GM21515 (cell line): Measurements from ENCODE around the gene YPEL1.
"Not testable (repeated sequence)": the region's sequence is repeated elsewhere in the genome, so short reads cannot be mapped to it uniquely, and the experiment has no call there.

Experiments used
- ATAC-seq: cut with Tn5 transposase; IDR thresholded peaks from one replicate; pipeline ENCODE4 v1.9.1; 2021; ENCODE audit not compliant: unreplicated experiment

The YPEL1 gene

GRCh38 chr22:21754523-21754922 is 18.9 kb upstream of the YPEL1 start:
- no peak for ATAC-seq

DNA sequence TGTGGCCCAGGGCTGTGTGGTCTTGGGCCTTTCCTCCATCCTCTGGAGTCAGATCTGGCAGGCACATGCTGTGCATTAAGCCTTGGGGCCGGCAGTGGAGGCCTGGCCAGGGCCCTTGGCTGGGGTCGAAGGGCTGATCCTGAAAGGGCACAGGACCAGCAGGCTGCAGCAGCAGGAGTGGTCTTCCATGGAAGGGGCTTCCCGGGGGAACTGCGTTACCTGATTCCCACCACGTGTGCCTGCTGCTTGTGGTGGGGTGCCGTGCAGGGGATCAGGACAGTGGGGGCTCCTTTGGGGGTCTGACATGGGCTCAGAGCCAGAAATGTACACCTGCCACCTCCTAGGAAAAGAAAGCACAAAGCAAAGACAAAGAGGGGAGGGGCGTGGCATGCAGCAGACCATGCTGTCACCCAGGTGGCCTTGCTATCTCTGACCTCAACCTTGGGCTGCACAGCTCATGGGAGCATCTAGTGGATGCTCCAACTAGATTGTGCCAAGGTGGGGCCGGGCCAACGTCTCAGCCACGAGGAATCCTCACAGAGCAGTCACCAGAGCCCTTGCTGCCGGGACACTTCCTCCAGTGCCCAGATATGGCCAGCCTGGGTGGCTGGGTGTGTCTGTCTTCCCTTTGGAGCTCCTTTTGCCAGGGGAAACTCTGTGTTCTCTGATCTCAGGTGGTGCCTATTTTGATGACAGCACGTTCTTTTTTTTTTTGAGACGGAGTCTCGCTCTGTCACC is 17.9 kb upstream of the YPEL1 start:
- no peak for ATAC-seq

GRCh38 chr22:21752276-21752675 is 16.7 kb upstream of the YPEL1 start:
- no peak for ATAC-seq

DNA sequence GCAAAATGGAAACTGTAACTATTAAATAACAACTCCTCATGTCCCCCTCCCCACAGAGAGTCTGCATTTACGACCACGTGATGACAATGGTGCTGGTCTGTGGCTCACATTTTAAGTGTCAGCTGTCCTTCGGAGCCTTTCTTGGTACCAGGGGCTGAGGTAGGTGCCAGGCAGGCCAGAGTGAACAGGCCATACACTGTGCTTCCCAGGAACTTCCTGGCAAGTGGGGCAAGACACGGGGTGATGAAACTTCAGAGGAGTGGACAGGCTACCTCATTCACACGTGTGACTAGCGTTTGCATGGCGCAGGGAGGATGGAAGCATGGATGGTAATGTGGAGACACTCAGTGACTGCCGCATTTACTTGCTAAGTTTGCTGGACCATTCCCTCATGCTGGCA is 10.4 kb upstream of the YPEL1 start:
- ATAC-seq, result no peak

DNA sequence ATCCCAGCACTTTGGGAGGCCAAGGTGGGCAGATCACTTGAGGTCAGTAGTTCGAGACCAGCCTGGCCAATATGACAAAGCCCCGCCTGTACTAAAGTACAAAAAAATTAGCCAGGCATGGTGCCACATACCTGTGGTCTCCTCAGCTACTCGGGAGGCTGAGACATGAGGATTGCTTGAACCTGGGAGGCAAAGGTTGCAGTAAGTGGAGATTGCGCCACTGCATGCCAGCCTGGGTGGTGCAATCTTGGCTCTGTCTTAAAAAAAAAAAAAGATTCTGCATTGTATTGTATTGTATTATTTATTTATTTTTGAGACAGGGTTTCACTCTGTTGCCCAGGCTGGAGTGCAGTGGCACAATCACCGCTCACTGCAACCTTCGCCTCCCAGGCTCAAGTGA is 9.3 kb upstream of the YPEL1 start:
- not testable (repeated sequence) for ATAC-seq

DNA sequence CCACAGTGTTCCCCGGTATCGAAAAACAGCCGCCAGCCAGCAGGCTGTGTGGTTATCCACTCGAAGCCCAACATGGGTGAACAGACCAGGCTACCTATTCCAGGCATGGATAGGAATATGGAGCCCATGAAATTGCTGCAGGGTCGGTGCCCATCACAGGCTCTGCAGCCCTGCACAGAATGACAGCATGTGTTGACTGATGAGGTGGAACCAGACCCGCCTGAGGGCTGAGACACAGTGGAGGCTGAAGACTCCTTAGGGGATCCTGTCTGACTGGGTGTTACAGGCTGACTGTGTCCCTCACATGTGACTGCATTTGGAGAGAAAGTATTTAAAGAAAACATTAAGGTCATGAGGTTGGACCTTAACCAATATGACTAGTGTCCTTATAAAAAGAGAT is 6.2 kb upstream of the YPEL1 start:
- no peak for ATAC-seq

DNA sequence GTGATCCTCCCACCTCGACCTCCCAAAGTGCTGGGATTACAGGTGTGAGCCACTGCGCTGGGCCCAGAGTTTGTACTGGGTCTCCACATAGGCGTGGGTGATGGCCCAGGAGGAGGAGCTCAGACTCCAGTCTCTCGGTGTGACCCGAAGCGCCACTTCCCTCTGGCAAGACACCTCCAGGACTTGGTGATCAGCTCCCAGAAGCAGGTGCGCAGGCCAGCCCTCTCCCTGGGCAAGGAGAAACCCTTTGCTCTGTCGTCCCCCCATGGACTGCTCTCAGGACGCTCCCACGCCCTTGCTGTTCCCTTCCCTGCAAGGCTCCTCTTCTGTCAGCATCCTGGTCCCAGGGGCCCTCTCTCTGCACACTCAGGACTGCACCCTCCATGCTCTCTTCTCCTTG is 5.5 kb upstream of the YPEL1 start:
- no peak for ATAC-seq

- ATAC-seq, result no peak
Observed at GRCh38 chr22:21739828-21740377, 4.3 kb upstream of the YPEL1 start.

GRCh38 chr22:21738966-21739365 is 3.4 kb upstream of the YPEL1 start:
- no peak for ATAC-seq

DNA sequence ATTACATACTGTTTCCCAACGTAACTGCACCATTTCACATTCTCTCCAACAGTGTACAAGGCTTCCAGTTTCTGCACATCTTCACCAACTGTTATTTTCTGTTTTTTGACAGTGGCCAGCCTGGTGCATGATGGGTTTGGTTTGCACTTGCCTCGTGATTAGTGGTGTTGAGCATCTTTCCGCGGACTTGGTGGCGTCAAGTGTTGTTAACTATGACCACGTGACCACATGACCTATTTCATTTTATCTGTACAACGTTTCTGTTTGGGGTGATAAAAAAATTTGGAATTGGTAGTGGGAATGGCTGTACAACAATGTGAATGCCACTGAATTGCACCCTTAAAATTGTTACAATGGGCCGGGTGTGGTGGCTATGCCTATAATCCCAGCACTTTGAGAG is 2.5 kb upstream of the YPEL1 start:
- ATAC-seq, result no peak

GRCh38 chr22:21736948-21737347 is 1.4 kb upstream of the YPEL1 start:
- ATAC-seq, result no peak

- ATAC-seq, result peak; percentile 5
Observed at GRCh38 chr22:21736084-21736642, 569 bp upstream of the YPEL1 start.

DNA sequence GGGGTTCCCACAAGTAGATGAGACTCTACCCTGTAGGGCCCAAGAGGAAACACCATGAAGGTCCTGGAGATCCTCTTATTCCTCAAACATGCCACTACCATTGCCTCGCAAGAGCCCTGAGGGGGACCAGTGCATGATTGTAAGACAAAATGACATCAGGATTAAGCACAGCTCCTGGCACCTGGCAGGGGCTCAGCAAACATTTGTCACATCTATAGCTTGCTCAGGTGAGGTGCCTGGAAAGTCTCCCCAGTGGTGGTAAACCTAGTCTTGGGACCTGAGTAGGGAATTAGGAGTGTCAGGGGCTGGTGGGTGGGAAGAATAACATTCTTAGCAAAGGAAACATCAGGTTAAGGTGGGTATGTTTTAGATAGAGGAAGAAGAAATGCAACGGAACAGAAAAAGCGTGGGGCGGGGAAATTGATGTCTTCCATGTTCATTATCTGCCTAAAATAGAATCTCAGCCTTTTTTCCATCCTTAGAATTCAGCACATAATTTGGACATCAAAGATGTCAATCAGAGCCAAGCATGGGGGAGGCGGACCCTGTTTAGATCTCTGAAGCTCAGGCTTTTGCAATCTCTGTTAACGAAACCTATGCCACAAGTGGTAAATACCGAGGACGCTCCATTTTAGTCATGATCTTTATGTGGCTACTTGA is 924 bp downstream of the YPEL1 start:
- no peak for ATAC-seq

DNA sequence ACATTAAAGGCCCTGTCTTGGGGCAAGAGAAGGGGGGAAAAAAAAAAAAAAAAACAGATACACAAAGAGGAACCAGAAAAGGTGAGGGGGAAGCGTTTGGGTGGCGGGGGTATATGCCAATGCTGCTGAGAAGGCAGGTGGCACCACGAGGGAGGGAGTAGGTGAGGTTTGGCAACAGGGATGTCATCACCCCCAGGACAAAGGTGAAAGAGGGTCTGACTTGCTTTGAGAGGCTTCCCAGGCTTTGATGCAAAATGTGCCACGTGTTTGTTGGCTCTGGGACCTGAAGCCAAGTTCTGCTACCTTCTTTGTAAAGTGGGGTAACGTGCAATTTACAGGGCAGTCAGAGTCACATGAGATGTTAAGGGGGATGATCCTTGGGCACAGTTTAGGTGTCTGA is 4.1 kb downstream of the YPEL1 start:
- no peak for ATAC-seq

DNA sequence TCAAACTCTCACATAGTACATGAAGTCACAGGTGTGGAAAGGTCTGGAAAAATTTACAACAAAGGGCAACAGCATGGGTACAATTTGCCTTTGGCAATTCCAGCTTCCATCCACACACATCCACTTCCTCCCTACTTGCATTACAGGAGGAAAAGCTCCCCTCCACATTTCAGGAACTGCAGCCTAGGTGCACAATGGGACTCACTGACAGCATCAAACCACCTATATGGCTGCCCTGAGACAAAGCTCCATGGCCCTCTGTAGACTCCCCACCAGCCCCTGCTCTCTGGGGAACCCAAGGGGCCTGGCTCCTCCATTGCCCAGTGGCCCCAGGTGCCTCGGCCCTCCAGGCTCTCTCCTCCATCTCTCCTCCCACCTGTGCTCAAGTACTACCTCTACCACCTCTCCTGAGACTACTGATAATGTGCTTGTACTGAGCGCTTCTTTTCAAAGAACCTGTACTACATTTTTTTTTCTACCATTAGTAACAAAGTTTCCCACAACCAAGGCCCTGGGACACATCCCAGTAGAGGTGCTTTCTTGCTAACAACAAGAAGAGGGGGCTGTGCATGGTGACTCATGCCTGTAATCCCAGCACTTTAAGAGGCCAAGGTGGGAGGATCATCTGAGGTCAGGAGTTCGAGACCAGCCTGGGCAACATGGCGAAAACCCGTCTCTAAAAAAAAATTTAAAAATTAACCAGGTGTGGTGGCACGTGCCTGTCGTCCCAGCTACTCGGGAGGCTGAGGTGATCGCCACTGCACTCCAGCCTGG is 4.9 kb downstream of the YPEL1 start:
- ATAC-seq, result no peak

GRCh38 chr22:21729184-21729583 is 6.4 kb downstream of the YPEL1 start:
- ATAC-seq, result not testable (repeated sequence)

- no peak for ATAC-seq
Observed at GRCh38 chr22:21728270-21728669, 7.3 kb downstream of the YPEL1 start.

- ATAC-seq, result no peak
Observed at GRCh38 chr22:21727768-21728167, 7.8 kb downstream of the YPEL1 start.

- no peak for ATAC-seq
Observed at GRCh38 chr22:21727159-21727558, 8.4 kb downstream of the YPEL1 start.

- no peak for ATAC-seq
Observed at GRCh38 chr22:21726650-21727049, 8.9 kb downstream of the YPEL1 start.

- no peak for ATAC-seq
Observed at GRCh38 chr22:21725956-21726649, 9.5 kb downstream of the YPEL1 start.
